Right lobe of liver (tissue), 4 donors: ENCODE measurements around the gene GALNT12.

ENCODE experiments used
- CTCF ChIP-seq, 4 donors: fragments of 200-600 bp in 3 of 4; fragments of 450-650 bp in 1 of 4; IDR thresholded peaks; one replicate each; pipeline versions ENCODE4 v1.5.1 to v1.8.0; 2016 to 2022; ENCODE audit warnings: antibody characterized with exemption in 4 of 4, mild to moderate bottlenecking in 2 of 4
- POLR2A ChIP-seq: fragments of 450-650 bp; IDR thresholded peaks from one replicate; pipeline ENCODE4 v1.6.1; 2017; ENCODE audit warnings: antibody characterized with exemption, mild to moderate bottlenecking
- donor health status: DM: no; HTN: no; CAD: no.
- donor health status: DM: no; HTN: no; CAD: no.
- donor health status: DM: no; HTN: yes; CAD: no.

GRCh38 chr9:98784831-98785806 is 22.4 kb upstream of the GALNT12 start:
- TF ChIP-seq CTCF (IDR thresholded peaks at IDR 0.05) (no peak), POLR2A (no peak)
